ENCODE results near the gene ZNF276. TPM values are rescaled to one million over a fixed set of nuclear protein-coding genes. Genes with fewer than 3 reads are reported as not detected.

ZNF276 gene
- total and polyA plus RNA-seq, 2 experiments from 2014 or later: 4.3 to 12.0 TPM

DNA sequence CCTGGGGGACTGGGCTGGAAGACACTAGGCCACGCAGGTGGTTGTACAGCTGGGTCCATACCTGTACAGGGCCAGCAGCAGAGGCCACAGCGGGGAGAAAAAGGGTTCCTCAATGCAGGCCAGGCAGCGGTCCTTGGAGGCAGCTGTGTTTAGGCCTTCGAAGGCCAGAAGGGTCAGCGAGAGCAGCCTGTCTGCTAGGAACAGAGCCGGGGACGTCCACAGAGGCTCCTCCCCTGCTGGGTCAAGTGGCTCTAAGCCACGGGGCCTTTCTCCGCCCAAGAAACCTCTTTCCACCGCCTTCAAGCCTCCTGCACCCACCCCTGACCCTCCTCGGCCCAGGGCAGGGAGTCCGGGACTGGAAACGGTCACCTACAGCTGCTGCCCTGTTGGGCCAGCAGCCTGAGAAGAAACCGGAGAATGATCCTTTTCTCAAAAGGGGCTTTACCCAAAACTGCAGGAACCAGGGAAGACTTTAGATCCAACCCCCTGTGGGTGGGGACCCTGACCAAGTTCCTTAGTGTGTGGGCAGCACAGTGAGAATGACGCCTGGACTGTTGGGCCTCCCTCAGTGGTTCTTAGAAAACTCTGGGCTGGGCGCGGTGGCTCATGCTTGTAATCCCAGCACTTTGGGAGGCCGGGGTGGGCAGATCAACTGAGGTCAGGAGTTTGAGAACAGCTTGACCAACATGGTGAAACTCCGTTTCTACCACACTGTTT lies 11.5 kb upstream of the ZNF276 start:
- 87 to 92% methylated on average over 14 to 19 of the region's 19 CpGs for WGBS, 2 experiments (ENCODE audit: low coverage in 1 of 2, low lambda C conversion rate in 2 of 2, missing lambda C conversion rate in 2 of 2)
- no peaks in the 10 kb centered on the region for H4K20me1 ChIP-seq (ENCODE audit: insufficient read depth)
- H3K36me3 ChIP-seq (ENCODE audit: low read depth): no peaks in the 10 kb centered on the region
- peaks cover 4% of the 10 kb centered on the region; the same call in 1 of the 2 replicates for H3K4me1 ChIP-seq (ENCODE audit: insufficient read depth)
- no peaks in the 10 kb centered on the region for H3K79me2 ChIP-seq (ENCODE audit: insufficient read depth)
- no peak overlapping the region for H3K27ac ChIP-seq
- no peak for TF ChIP-seq EZH2phosphoT487 (IDR thresholded peaks at IDR 0.05; ENCODE audit: insufficient read depth, low read depth)
- TF ChIP-seq EZH2 (IDR thresholded peaks at IDR 0.05; ENCODE audit: insufficient read depth, poor library complexity, severe bottlenecking): no peak
- no peak overlapping the region for H3K9ac ChIP-seq
- H3K27me3 ChIP-seq (replicated peaks; ENCODE audit: insufficient read depth): no peaks in the 10 kb centered on the region
- no peak for DNase-seq
- H3F3A ChIP-seq (ENCODE audit: insufficient read depth): no peaks in the 10 kb centered on the region
- in situ Hi-C loops (cut with MboI): no loop called here
- H3K9me2 ChIP-seq (ENCODE audit: insufficient read depth): no peaks in the 10 kb centered on the region
- no peak overlapping the region for H2AFZ ChIP-seq
- no peak overlapping the region for H3K4me2 ChIP-seq (ENCODE audit: unreplicated experiment)
- no peaks in the 10 kb centered on the region for H3K9me3 ChIP-seq (ENCODE audit: low read depth)
- H3K4me3 ChIP-seq: no peak overlapping the region

DNA sequence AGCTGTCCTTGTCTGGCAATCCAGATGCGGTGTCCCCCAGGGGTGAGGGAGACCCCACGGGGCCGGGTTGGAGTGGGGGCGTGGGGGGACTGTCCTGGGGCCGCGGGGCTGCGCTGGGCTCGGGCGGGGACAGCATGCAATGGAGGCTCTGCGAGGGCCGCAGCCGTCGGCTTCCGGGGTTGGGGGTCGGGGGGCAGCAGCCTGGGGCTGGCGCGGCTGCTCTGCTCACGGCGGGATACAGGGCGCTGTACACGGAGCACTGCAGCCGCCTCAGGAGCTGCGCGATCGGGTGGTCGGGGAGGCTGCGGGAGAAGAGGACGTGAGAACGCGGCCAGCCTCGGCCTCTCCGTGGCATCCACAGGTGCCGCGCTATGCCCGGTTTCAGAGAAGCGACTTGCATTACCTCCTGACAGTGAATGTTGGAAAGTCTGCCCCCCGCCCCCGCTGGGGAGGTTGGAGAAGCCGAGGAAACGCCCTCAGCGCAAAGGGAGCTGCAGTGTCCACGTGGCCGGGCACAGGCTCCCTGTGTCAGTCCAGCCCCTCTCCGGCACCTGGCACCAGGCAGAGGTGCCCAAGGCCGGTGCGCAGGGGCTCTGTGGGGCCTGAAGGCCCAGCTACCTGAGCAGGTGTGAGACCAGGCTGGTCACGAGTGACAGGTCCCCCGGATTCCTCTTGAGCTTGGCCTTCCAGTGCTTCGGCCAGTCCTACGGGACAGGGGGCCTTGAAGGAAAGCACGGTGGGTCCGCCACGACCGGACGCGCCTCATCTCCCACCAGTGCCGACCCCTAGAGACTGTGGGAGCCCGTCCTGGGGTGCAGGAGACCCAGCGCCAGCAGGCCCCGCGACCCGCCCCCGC lies 10.4 kb upstream of the ZNF276 start:
- 84 to 88% methylated on average over 41 to 61 of the region's 63 CpGs for WGBS, 2 experiments (ENCODE audit: low coverage in 1 of 2, low lambda C conversion rate in 2 of 2, missing lambda C conversion rate in 2 of 2)
- in situ Hi-C loops (cut with MboI): no loop called here
- H2AFZ ChIP-seq: no peak overlapping the region

DNA sequence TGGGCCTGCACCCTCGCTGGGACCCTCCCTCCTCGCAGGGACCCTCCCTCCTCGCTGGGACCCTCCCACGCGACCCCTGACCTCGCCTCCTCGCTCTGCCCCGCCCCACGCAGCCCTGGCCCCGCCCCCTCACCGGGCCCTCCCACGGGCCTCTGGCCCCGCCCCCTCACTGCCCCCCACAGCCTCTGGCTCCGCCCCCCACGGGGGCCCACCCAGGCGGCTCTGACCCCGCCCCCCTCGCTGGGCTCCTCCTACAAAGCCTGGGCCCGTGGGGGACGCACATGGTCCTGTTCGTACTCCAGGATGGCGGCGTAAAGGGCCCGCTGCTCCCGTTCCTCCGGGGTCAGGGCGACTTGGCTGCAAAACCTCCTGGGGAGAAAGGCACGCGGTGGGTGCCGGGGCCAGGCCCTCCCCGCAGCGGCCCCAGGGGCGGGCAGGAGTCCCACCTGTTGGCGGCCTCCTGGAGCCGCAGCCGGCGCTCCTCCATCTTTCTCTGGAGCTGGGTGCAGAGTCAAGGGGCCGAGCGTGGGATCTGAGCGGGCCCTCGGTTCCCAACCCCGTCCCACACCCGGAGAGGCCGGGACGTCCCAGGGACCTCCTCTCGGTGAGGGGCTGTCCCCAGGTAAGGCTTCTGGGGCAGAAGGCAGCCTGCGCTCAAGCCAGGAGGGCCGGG lies 9.6 kb upstream of the ZNF276 start:
- no peaks in the 10 kb centered on the region for H3K36me3 ChIP-seq (ENCODE audit: low read depth)
- in situ Hi-C loops (cut with MboI): no loop called here
- H3K9me2 ChIP-seq (ENCODE audit: insufficient read depth): no peaks in the 10 kb centered on the region
- peak; percentile 84 for DNase-seq
- H3F3A ChIP-seq (ENCODE audit: insufficient read depth): no peaks in the 10 kb centered on the region
- peak overlapping the region; percentile 71 for H3K4me2 ChIP-seq (ENCODE audit: unreplicated experiment)
- WGBS, 2 experiments (ENCODE audit: low coverage in 1 of 2, low lambda C conversion rate in 2 of 2, missing lambda C conversion rate in 2 of 2): 5 to 7% methylated on average over 29 to 44 of the region's 48 CpGs
- peak overlapping the region; percentile 67 for H2AFZ ChIP-seq
- TF ChIP-seq EZH2phosphoT487 (IDR thresholded peaks at IDR 0.05; ENCODE audit: insufficient read depth, low read depth) (no peak), EZH2 (IDR thresholded peaks at IDR 0.05; ENCODE audit: insufficient read depth, poor library complexity, severe bottlenecking) (no peak)
- no peaks in the 10 kb centered on the region for H4K20me1 ChIP-seq (ENCODE audit: insufficient read depth)
- peak overlapping the region; percentile 69 for H3K9ac ChIP-seq
- H3K27me3 ChIP-seq (replicated peaks; ENCODE audit: insufficient read depth): no peaks in the 10 kb centered on the region
- no peaks in the 10 kb centered on the region for H3K4me1 ChIP-seq (ENCODE audit: insufficient read depth)
- peak overlapping the region; percentile 67 for H3K4me3 ChIP-seq
- H3K79me2 ChIP-seq (ENCODE audit: insufficient read depth): no peaks in the 10 kb centered on the region
- H3K27ac ChIP-seq: no peak overlapping the region
- H3K9me3 ChIP-seq (ENCODE audit: low read depth): no peaks in the 10 kb centered on the region

More for the DNA sequence above, 10.4 kb upstream of the ZNF276 start:
- no peak overlapping the region for H3K4me3 ChIP-seq
- H3K79me2 ChIP-seq (ENCODE audit: insufficient read depth): no peaks in the 10 kb centered on the region
- peaks cover 4% of the 10 kb centered on the region; the same call in 1 of the 2 replicates for H3K4me1 ChIP-seq (ENCODE audit: insufficient read depth)
- no peaks in the 10 kb centered on the region for H3K9me2 ChIP-seq (ENCODE audit: insufficient read depth)
- no peaks in the 10 kb centered on the region for H3K36me3 ChIP-seq (ENCODE audit: low read depth)
- no peaks in the 10 kb centered on the region for H3F3A ChIP-seq (ENCODE audit: insufficient read depth)
- TF ChIP-seq EZH2 (IDR thresholded peaks at IDR 0.05; ENCODE audit: insufficient read depth, poor library complexity, severe bottlenecking) (no peak), EZH2phosphoT487 (IDR thresholded peaks at IDR 0.05; ENCODE audit: insufficient read depth, low read depth) (no peak)
- no peak overlapping the region for H3K4me2 ChIP-seq (ENCODE audit: unreplicated experiment)
- H4K20me1 ChIP-seq (ENCODE audit: insufficient read depth): no peaks in the 10 kb centered on the region
- H3K27me3 ChIP-seq (replicated peaks; ENCODE audit: insufficient read depth): no peaks in the 10 kb centered on the region
- no peak overlapping the region for H3K9ac ChIP-seq
- DNase-seq: no peak
- H3K27ac ChIP-seq: no peak overlapping the region
- H3K9me3 ChIP-seq (ENCODE audit: low read depth): no peaks in the 10 kb centered on the region

DNA sequence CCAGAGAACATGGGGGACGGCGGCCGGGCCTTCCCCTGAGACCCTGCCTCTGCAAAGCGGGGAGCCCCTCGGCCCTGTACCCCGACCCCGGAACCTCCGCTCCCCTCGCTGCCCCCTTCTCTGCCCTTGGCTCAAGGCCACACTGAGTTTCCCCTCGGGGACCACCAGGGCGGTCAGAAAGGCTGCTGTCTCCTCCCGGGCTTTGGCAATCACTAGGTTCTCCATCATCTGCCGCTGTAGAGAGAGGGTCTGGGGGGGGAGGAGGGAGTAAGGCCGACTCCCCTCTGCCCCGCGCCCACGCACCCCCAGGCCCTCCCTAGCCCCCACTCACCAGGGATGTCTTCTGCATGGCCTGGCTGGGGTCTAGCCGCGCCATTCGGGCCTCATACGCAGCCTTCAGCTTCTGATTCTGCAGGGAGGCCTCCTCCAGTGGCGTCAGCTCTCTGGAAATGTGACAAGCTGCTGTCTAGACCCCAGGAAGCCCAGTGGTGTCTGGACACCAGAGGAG lies 9.0 kb upstream of the ZNF276 start:
- Histone ChIP-seq H3K27me3 (replicated peaks; ENCODE audit: insufficient read depth) (no peaks in the 10 kb centered on the region), H3K9me3 (ENCODE audit: low read depth) (no peaks in the 10 kb centered on the region), H3K4me2 (ENCODE audit: unreplicated experiment) (peak overlapping the region; percentile 71), H3K9ac (peak overlapping the region; percentile 69), H3K4me3 (peak overlapping the region; percentile 67), H3F3A (ENCODE audit: insufficient read depth) (no peaks in the 10 kb centered on the region), H3K36me3 (ENCODE audit: low read depth) (no peaks in the 10 kb centered on the region), H3K4me1 (ENCODE audit: insufficient read depth) (no peaks in the 10 kb centered on the region), H3K27ac (no peak overlapping the region), H3K79me2 (ENCODE audit: insufficient read depth) (peaks cover 3% of the 10 kb centered on the region; the same call in 1 of the 2 replicates), H2AFZ (peak overlapping the region; percentile 67; the same call in 1 of the 2 replicates), H4K20me1 (ENCODE audit: insufficient read depth) (no peaks in the 10 kb centered on the region), H3K9me2 (ENCODE audit: insufficient read depth) (no peaks in the 10 kb centered on the region)
- in situ Hi-C loops (cut with MboI): no loop called here
- DNase-seq: peak; percentile 25
- WGBS, 2 experiments (ENCODE audit: low coverage in 1 of 2, low lambda C conversion rate in 2 of 2, missing lambda C conversion rate in 2 of 2): 27 to 40% methylated on average over 14 to 21 of the region's 22 CpGs
- TF ChIP-seq EZH2phosphoT487 (IDR thresholded peaks at IDR 0.05; ENCODE audit: insufficient read depth, low read depth) (no peak), EZH2 (IDR thresholded peaks at IDR 0.05; ENCODE audit: insufficient read depth, poor library complexity, severe bottlenecking) (no peak)

Measured in GM23248 (cell line).